ENCODE results near the gene HTR1B.

HTR1B gene

GRCh38 chr6:77425671-77426070 lies 37.6 kb downstream of the HTR1B start:
- no peaks in the 10 kb centered on the region for H3K9me3 ChIP-seq (ENCODE audit: control insufficient read depth, low read length)
- H3K4me3 ChIP-seq (ENCODE audit: extremely low read depth, insufficient read depth, low read length, poor library complexity, severe bottlenecking): no peak overlapping the region
- H3K27ac ChIP-seq (ENCODE audit: low read depth, low read length, severe bottlenecking): no peak overlapping the region
- no peaks in the 10 kb centered on the region for H3K36me3 ChIP-seq (ENCODE audit: control insufficient read depth, insufficient read depth, low read length)
- no peaks in the 10 kb centered on the region for H3K4me1 ChIP-seq (ENCODE audit: control insufficient read depth, insufficient read depth, low read length, poor library complexity, severe bottlenecking)

DNA sequence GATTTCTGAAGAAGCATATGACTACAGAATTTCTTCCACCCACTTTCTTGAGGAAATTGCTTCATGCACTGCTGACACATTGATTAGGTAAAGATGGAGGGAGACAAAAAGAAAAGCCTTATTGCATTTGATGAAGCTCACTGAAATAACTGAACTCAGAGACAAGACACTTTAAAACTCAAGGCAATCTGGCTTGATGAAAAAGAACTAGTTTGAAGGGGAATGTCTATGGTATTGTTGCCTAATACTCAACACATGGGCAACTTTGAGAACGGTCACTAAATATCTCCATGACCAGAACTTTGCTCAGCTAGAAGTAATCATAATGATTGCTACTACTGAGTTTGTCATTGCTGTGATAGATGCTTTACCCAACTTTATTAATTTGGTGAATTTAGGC lies 38.1 kb downstream of the HTR1B start:
- Histone ChIP-seq H3K4me1 (ENCODE audit: control insufficient read depth, insufficient read depth, low read length, poor library complexity, severe bottlenecking) (no peaks in the 10 kb centered on the region), H3K9me3 (ENCODE audit: control insufficient read depth, low read length) (no peaks in the 10 kb centered on the region), H3K36me3 (ENCODE audit: control insufficient read depth, insufficient read depth, low read length) (no peaks in the 10 kb centered on the region), H3K27ac (ENCODE audit: low read depth, low read length, severe bottlenecking) (no peak overlapping the region), H3K4me3 (ENCODE audit: extremely low read depth, insufficient read depth, low read length, poor library complexity, severe bottlenecking) (no peak overlapping the region)
- 83% methylated on average over 1 of the region's 1 CpG; no CpG with 5 or more reads in 1 of the 2 experiments for WGBS, 2 experiments (ENCODE audit: insufficient coverage in 2 of 2)

DNA sequence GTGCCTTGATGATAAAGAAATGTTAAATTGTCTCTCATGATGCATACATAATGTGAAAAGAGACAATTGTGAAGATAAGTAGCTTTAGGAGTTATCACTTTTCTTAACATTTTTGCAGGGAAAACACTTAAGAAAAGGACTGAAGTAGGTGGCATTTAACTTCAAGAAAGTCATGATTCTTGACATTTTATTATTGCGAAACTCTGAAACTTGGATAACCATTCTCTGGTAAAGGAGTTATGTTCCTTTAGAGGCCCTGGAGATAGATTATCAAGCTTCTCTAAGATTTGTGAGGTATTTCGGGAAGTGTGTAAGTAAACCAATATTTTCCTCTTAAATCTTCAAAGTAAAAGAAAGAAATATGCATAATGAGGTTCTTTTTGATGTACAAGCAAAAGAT lies 38.5 kb downstream of the HTR1B start:
- H3K27ac ChIP-seq (ENCODE audit: low read depth, low read length, severe bottlenecking): no peak overlapping the region
- no peaks in the 10 kb centered on the region for H3K4me1 ChIP-seq (ENCODE audit: control insufficient read depth, insufficient read depth, low read length, poor library complexity, severe bottlenecking)
- no peaks in the 10 kb centered on the region for H3K36me3 ChIP-seq (ENCODE audit: control insufficient read depth, insufficient read depth, low read length)

GRCh38 chr6:77416839-77417238 lies 46.5 kb downstream of the HTR1B start:
- H3K27ac ChIP-seq (ENCODE audit: low read depth, low read length, severe bottlenecking): no peak overlapping the region
- no peaks in the 10 kb centered on the region for H3K36me3 ChIP-seq (ENCODE audit: control insufficient read depth, insufficient read depth, low read length)
- H3K4me3 ChIP-seq (ENCODE audit: extremely low read depth, insufficient read depth, low read length, poor library complexity, severe bottlenecking): no peak overlapping the region
- no peaks in the 10 kb centered on the region for H3K9me3 ChIP-seq (ENCODE audit: control insufficient read depth, low read length)
- H3K4me1 ChIP-seq (ENCODE audit: control insufficient read depth, insufficient read depth, low read length, poor library complexity, severe bottlenecking): no peaks in the 10 kb centered on the region
- 90 to 95% methylated on average over 1 to 2 of the region's 2 CpGs for WGBS, 2 experiments (ENCODE audit: insufficient coverage in 2 of 2)

More for the DNA sequence above, 38.5 kb downstream of the HTR1B start:
- Histone ChIP-seq H3K9me3 (ENCODE audit: control insufficient read depth, low read length) (no peaks in the 10 kb centered on the region), H3K4me3 (ENCODE audit: extremely low read depth, insufficient read depth, low read length, poor library complexity, severe bottlenecking) (no peak overlapping the region)
- 100% methylated on average over 1 of the region's 2 CpGs for WGBS, 2 experiments (ENCODE audit: insufficient coverage in 2 of 2)

- Histone ChIP-seq H3K4me3 (ENCODE audit: extremely low read depth, insufficient read depth, low read length, poor library complexity, severe bottlenecking) (no peak overlapping the region), H3K36me3 (ENCODE audit: control insufficient read depth, insufficient read depth, low read length) (no peaks in the 10 kb centered on the region)
- 100% methylated on average over 1 of the region's 2 CpGs for WGBS, 2 experiments (ENCODE audit: insufficient coverage in 2 of 2)
These were observed 47.6 kb downstream of the HTR1B start for GRCh38 chr6:77415706-77416105.

More at GRCh38 chr6:77415706-77416105, 47.6 kb downstream of the HTR1B start:
- Histone ChIP-seq H3K27ac (ENCODE audit: low read depth, low read length, severe bottlenecking) (no peak overlapping the region), H3K9me3 (ENCODE audit: control insufficient read depth, low read length) (no peaks in the 10 kb centered on the region), H3K4me1 (ENCODE audit: control insufficient read depth, insufficient read depth, low read length, poor library complexity, severe bottlenecking) (no peaks in the 10 kb centered on the region)
